ENCODE data around the gene HDAC4. TPM values are rescaled to one million over a fixed set of nuclear protein-coding genes. Genes with fewer than 3 reads are reported as not detected.

Gene HDAC4
- total RNA-seq, 1 experiment from 2014 or later = 44.4 TPM

- no peak overlapping the region for H3K27ac Mint-ChIP-seq
- peaks cover 45% of the 10 kb centered on the region for H3K4me1 Mint-ChIP-seq
- H3K4me3 Mint-ChIP-seq = no peak overlapping the region
- ChIA-PET CTCF (interaction anchor here (0.6 to 1.3 kb wide), 2 partner anchors 22 to 73 kb away, joined by 3 to 4 read pairs; no protein-coding TSS in a partner anchor), POLR2A (interaction anchor here (0.7 kb wide), 1 partner anchor 821 kb away, joined by 4 read pairs; no protein-coding TSS in a partner anchor)
- no peak for DNase-seq (ENCODE audit: low spot score)
- no peaks in the 10 kb centered on the region for H3K27me3 Mint-ChIP-seq (ENCODE audit: low read depth)
- no peaks in the 10 kb centered on the region for H3K9me3 Mint-ChIP-seq
- no peaks in the 10 kb centered on the region for H3K36me3 Mint-ChIP-seq
- TF ChIP-seq ZNF317 (CRISPR knock-in tag; IDR thresholded peaks at IDR 0.05; ENCODE audit: borderline replicate concordance, low read depth) (no peak), ATF1 (CRISPR knock-in tag; IDR thresholded peaks at IDR 0.05) (no peak), NFATC4 (CRISPR knock-in tag; IDR thresholded peaks at IDR 0.05) (no peak), RORB (CRISPR knock-in tag; IDR thresholded peaks at IDR 0.05) (no peak), ZMAT4 (CRISPR knock-in tag; IDR thresholded peaks at IDR 0.05) (no peak), AFF4 (CRISPR knock-in tag; IDR thresholded peaks at IDR 0.05; ENCODE audit: borderline replicate concordance) (no peak), IRF2 (CRISPR knock-in tag; IDR thresholded peaks at IDR 0.05; ENCODE audit: borderline replicate concordance, low read depth) (no peak), PRRX2 (CRISPR knock-in tag; IDR thresholded peaks at IDR 0.05) (no peak), ESRRA (CRISPR knock-in tag; IDR thresholded peaks at IDR 0.05; ENCODE audit: borderline replicate concordance) (no peak), ZNF396 (CRISPR knock-in tag; IDR thresholded peaks at IDR 0.05; ENCODE audit: borderline replicate concordance) (no peak), ZNF512 (CRISPR knock-in tag; IDR thresholded peaks at IDR 0.05; ENCODE audit: borderline replicate concordance) (no peak), SOX15 (CRISPR knock-in tag; IDR thresholded peaks at IDR 0.05) (no peak), JUN (CRISPR knock-in tag; IDR thresholded peaks at IDR 0.05) (no peak), IRF1 (CRISPR knock-in tag; IDR thresholded peaks at IDR 0.05) (no peak)
- no peak for ATAC-seq
Observed at GRCh38 chr2:239215988-239216613, 184.7 kb downstream of the HDAC4 start.

- ChIA-PET CTCF (interaction anchor here (1.3 kb wide), 1 partner anchor 22 kb away, joined by 4 read pairs; no protein-coding TSS in a partner anchor), POLR2A (no interaction called here)
- TF ChIP-seq ATF1 (CRISPR knock-in tag; IDR thresholded peaks at IDR 0.05) (no peak), SOX15 (CRISPR knock-in tag; IDR thresholded peaks at IDR 0.05) (no peak), IRF1 (CRISPR knock-in tag; IDR thresholded peaks at IDR 0.05) (no peak), RELA (CRISPR knock-in tag; IDR thresholded peaks at IDR 0.05; ENCODE audit: borderline replicate concordance) (no peak), ZNF425 (CRISPR knock-in tag; conservative IDR thresholded peaks at IDR 0.05) (no peak), SP1 (CRISPR knock-in tag; conservative IDR thresholded peaks at IDR 0.05) (no peak), KAT7 (CRISPR knock-in tag; IDR thresholded peaks at IDR 0.05; ENCODE audit: borderline replicate concordance) (no peak), ZBTB43 (CRISPR knock-in tag; IDR thresholded peaks at IDR 0.05) (no peak)
- Mint-ChIP-seq H3K36me3 (no peaks in the 10 kb centered on the region), H3K27me3 (ENCODE audit: low read depth) (no peaks in the 10 kb centered on the region), H3K4me3 (no peak overlapping the region), H3K4me1 (peaks cover 48% of the 10 kb centered on the region), H3K9me3 (no peaks in the 10 kb centered on the region), H3K27ac (peak overlapping the region; percentile 60)
- ATAC-seq (no peak), DNase-seq (ENCODE audit: low spot score) (no peak)
Observed at GRCh38 chr2:239215136-239215925, 185.5 kb downstream of the HDAC4 start.

All from WTC11 (cell line).